GM21360 (cell line): ENCODE results near the gene CALHM3.

Experiments used
- ATAC-seq: cut with Tn5 transposase; IDR thresholded peaks from one replicate; pipeline ENCODE4 v1.9.1; 2021; ENCODE audit warnings: mild to moderate bottlenecking, moderate library complexity; ENCODE audit not compliant: unreplicated experiment

Gene CALHM3

DNA sequence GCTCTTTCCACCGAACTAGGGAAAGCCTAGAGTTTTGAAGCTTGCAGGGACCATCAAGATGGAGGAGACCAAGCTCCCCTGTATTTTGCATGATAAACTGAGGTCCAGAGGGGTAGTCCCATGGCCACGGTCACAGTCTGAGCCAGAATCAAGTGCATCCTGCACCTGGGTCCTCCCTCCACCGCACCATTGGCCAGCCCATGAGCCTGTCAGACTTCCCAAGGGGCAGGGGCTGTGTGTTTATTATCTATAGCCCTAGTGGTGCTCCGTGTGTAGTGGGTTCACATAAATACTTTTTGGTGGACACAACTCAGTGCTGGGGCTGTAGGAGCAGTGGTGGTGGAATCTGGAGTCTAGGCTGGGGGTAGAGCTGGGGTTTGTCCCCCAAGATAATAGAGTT is 3.6 kb downstream of the CALHM3 start:
- no peak for ATAC-seq

DNA sequence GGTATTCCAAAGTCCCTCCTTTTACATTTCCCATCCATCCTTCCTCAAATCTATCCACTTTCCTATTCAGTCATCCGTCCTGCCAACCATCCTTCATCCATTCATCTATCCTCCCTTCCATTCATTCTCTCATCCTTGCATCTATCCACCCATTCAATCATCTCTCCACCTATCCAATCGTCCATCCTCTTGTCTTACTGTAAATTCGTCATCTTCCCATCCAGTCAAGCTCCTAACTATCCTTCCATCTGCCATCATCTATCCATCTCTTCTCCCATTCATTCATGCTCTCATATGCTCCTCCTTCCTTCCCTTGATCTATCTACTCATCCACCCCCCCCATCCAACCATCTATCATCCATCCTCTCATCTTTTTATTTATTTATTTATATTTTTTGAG is 5.0 kb downstream of the CALHM3 start:
- ATAC-seq = no peak

- ATAC-seq = no peak
These were observed 5.8 kb downstream of the CALHM3 start for GRCh38 chr10:103473261-103473671.

DNA sequence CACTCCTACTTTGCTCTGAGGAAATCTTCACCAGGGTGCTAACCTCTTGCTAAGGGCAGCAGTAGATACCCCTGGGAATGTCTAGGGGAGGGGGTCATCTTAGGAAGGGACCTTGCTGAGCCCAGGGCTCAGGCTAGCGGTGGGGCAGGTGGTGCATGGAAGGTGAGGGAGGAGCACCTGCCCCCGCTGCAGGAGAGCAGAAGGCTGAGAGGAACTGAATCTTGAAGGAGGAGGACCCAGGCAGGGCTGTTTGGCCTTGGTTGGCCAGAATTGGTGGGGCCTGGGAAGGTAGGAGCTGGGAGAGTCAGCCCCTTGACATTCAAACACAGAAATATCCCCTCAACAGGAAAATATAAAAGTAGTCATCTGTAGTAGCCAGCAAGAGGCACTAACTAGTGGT is 7.0 kb downstream of the CALHM3 start:
- ATAC-seq = peak; percentile 26

DNA sequence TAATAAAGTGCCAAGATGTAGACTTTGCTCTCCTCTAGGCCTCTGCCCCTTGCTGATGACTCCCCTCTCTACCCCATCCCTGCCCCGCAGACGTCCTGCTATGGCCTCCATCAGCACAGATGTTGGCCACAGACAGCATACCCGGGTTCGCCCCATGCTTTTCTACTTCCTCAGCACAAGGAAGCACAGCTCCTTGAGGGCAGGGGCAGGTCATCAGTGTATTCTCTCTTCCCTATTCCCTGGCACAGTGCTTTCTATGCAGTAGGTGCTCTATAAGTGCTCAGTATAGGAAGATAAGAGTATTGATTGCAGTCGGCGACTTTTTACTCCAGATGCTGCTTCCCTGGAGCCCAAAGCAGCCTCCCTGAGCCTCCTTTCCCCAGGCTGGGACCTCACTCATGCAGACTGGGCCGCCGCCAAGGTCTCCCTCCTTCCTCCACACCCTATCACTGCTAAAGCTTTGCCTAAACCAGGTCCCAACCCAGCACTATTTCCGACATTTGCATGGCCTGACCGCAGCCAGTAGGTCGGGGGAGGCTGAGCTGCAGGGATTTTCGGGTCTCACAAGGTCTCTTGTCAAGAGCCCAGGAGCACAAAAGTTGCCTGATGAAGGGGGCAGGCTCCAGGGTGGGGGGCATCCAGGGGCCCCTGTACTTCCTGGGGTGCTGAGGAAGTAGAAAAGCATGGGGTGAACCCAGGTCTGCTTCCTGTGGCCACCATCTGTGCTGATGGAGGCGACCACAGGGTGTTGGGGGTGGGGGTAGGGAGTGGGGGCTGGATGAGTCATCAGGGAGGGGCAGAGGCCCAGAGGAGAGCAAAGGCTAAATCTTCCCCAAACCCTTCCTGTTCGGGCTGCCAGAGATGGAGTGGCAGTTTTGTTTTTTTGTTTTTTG is 8.0 kb downstream of the CALHM3 start:
- ATAC-seq = peak; percentile 56

DNA sequence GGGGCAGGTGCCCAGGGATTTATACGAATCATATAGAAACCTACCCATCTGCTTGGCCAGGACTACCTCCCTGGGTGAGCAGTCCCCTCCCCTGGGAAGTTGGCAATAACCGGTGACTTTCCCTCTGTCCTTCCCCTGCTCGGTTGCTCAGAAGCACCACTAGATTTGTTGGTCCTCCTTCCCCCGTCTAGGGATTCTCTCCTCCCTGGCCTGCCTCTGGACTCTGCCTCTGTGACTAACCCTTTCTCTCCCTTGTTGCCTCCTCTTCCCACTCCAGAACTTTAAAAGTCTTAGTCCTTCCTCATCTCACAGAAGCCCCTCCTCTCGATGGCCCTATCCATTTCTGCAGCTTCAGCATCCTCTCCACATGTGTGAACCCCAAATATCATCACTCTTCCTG is 9.8 kb downstream of the CALHM3 start:
- ATAC-seq = no peak

- ATAC-seq = peak; percentile 33
These were observed 11.6 kb downstream of the CALHM3 start for GRCh38 chr10:103467406-103467805.

- ATAC-seq = no peak
These were observed 12.3 kb downstream of the CALHM3 start for GRCh38 chr10:103466734-103467133.

DNA sequence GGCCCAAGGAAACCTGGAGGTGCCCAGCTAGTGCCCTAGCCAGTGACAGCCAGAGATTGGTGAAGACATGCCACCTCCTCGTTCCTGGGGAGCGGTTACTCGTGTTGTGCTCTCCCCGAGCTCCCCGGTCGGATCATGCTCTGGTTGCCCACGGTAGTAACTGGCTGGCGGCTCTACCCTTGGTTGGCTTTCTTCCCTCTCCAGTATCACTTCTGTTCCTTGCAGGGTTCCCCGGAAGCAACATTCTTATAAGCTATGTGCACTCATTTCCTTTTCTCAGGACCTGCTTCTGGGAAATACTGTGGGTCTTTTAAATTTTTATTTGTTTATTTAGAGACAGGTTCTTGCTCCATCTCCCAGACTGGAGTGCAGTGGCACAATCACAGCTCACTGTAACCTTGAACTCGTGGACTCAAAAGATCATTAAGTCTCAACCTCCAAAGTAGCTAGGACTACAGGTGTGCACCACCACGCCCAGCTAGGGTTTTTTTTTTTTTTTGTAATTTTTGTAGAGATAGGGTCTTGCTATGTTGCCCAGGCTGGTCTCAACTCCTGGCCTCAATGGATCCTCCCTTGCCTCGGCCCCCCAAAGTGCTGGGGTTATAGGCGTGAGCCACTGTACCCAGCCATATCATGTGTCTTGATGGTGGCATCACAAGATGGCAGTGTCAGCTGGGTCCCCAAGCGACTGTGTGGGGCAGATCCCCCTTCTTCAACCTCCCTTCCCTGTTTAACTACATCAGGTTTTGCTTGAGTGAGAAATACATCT is 13.4 kb downstream of the CALHM3 start:
- no peak for ATAC-seq

- no peak for ATAC-seq
These were observed 15.5 kb downstream of the CALHM3 start for GRCh38 chr10:103463499-103463898.

GRCh38 chr10:103459615-103460014 is 19.4 kb downstream of the CALHM3 start:
- ATAC-seq = no peak

DNA sequence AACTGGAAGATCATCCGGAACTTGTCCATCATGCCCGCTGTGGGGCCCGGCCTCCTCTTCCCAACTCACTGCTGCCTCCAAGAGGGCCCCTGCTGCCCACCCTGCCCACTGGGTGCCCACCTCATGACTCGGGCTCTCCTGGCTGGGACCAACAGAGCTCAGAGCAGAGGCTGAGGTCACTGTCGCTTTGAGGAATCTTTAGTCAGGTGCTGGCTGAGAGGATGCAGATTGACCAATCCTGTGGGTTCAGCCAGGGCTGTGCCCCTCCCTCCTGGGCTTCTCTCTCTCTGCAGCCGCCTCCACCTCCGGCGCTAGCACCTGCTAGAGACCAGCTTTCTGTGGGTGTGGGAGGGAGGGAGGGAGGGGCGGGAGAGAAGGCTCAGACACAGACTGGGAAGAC is 20.3 kb downstream of the CALHM3 start, which contains the start of gene CALHM1:
CALHM1 (minus strand) TSS at position 181 of the 400 bp plus-strand sequence; CDS start at position 32, 149 bp downstream.
- peak; percentile 76 for ATAC-seq

- no peak for ATAC-seq
These were observed 21.0 kb downstream of the CALHM3 start for GRCh38 chr10:103457896-103458583.

DNA sequence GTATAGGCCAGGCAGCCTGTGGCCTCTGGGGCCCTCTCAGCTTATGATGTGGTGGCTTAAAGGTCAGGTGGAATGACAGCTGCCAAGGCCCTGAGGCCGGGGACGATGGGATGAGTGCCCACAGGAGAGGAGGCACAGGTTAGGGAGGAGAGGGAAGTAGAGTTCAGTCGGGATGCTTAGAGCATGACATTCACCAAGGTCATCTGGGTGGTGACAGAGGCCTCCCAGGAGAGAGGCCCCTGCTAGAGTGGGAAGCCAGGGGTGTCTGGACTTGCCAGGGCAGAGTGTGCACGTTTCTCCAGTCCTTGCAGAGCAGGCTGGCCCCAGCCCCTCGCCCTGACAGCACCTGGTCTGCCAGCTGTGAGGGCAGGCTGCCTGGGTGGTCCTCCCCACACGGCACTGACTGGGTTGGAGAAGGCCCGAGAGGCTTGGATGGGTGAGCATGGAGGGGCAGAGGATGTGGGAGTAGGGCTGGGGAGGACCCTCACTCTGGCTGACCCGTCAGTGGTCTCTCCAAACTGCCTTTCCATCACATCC is 21.8 kb downstream of the CALHM3 start:
- no peak for ATAC-seq

- ATAC-seq = no peak
These were observed 22.9 kb downstream of the CALHM3 start for GRCh38 chr10:103456074-103456660.

DNA sequence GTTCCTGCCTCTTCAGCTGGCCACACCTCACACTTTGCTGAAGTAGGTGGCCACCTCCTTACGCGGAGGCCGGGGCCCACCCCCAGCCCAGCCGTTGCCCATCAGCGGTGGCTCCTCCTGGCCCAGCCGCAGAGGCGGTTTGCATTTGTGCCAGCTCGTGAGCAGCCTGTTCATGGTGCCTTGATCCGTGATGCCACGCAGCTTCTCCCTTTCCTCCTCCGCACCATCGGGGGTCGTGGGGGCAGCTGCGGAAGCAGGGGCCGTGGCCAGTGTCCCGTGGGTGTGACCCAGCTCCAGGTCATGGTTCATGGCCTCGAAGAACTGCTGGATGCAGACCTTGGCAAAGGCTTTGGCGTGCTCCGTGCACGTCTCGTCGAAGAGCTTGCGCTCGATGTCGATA is 23.8 kb downstream of the CALHM3 start:
- ATAC-seq = no peak

DNA sequence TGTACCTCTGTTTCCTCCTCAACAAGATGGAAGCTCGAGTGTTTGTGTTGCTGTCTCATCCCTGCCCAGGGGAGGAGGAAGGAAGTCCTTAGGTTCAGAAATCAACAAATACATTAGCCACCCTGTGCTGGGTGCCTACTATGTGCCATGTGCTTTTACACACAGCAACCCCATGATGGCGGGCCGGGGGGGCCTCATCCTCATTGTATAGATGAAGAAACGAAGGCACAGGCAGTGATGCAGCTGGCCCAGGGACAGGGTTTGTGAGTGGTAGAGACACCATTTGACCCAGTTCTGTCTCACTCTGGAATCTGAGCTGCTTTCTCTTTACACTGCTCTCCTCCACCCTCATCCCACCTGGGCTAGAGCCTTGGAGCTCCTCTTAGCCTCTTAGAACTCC is 25.0 kb downstream of the CALHM3 start:
- ATAC-seq = no peak

- no peak for ATAC-seq
These were observed 26.4 kb downstream of the CALHM3 start for GRCh38 chr10:103452506-103453230.

DNA sequence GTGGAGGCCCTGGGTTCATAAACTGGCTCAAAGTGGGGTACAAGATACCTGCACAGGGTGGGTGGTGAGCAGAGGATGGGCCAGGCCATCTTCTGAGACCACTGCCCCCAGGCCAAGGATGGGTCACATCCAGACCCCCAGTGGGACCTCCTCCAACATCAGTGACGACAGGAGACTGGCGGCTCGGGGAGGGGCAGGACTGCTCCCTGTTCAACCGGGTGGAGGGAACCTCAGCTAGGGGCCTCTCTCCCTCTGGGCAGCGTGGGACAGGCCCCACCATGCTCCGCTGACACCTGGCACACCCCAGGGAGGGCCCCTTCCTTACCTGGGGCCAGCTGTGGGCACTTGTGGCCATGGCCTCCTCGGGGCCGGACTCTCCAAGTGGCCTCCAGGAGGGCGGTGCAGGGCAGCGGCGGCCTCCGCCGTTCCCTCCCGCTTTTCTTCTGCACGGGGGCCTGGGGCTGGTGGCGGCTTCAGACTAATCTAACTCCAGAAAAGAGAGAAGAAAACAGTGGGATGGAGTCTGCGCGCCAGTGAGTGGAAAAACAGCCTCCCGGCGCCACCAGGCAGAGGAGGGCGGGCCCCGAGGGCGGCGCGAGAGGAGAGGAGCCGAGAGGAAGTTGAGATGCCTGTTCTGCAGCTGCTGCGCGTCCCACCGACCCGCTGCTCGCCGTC is 27.1 kb downstream of the CALHM3 start, which contains the start of gene CALHM2:
CALHM2 (minus strand) TSS at position 540 of the 675 bp plus-strand sequence. CDS start 2,429 bp downstream, outside the sequence.
- peak; percentile 66 for ATAC-seq
